HepG2 (cell line): ENCODE measurements around the gene CLIC1. TPM values are rescaled to one million over a fixed set of nuclear protein-coding genes. Genes with fewer than 3 reads are reported as not detected.

ENCODE experiments used
- ATAC-seq: fragments of 200-7000 bp; cut with Tn5 transposase; 3 replicates; pipeline ENCODE4 v1.9.1; 2020; ENCODE audit warnings: mild to moderate bottlenecking, moderate library complexity
- BruUV-seq: library from RNA; stranded (reverse); fragments of 400-500 nt; replicated peaks from 2 replicates; lab custom pipeline; 2021; lab: Mats Ljungman, UMichigan
- CTCF ChIA-PET: fragments of 300-600 bp; formaldehyde crosslinking; extraction: SDS; loops from one replicate; lab custom pipeline; 2021; ENCODE audit warnings: low total read pairs, inconsistent platforms, low intra/inter-chr PET ratio; lab: Yijun Ruan, JAX
- POLR2A ChIA-PET: fragments of 350-600 bp; sonication (Branson Sonifier 250); formaldehyde crosslinking; loops from one replicate; lab custom pipeline; 2020; ENCODE audit warnings: antibody characterized with exemption, inconsistent platforms; lab: Yijun Ruan, JAX
- DNase-seq: peaks from one replicate; pipeline ENCODE4 v3.0.0-alpha.2; 2015; ENCODE audit warnings: low spot score
- FAIRE-seq: peaks from 3 replicates; lab custom pipeline; 2011; peaks lifted over from hg19 to GRCh38; lab: Jason Lieb, UNC
- H2AFZ ChIP-seq: one replicate; pipeline ENCODE4 v1.6.1; 2011; ENCODE audit warnings: low read length, inconsistent platforms
- H3K27ac ChIP-seq: fragments of 300-600 bp; 3 replicates; pipeline ENCODE4 v1.8.0; 2011; ENCODE audit warnings: mixed run types, mild to moderate bottlenecking, mixed read lengths, low read length, inconsistent platforms; ENCODE audit not compliant: insufficient read depth; ENCODE audit errors: extremely low read length
- H3K27me3 ChIP-seq, 2 experiments: fragments of 200-600 bp in 1 of 2; 2 replicates in 1 of 2; 3 replicates in 1 of 2; pipeline versions ENCODE4 v1.6.0 to v1.8.0; 2011; ENCODE audit warnings: low read length in 2 of 2, mild to moderate bottlenecking in 2 of 2, moderate library complexity in 2 of 2, inconsistent platforms in 1 of 2; ENCODE audit not compliant: insufficient read depth in 2 of 2, control insufficient read depth in 1 of 2
- H3K36me3 ChIP-seq, 2 experiments: fragments of 200-600 bp in 1 of 2; replicated peaks in 1 of 2; 2 replicates in 1 of 2; 3 replicates in 1 of 2; pipeline versions ENCODE4 v1.5.1 to v1.8.0; 2011; ENCODE audit warnings: low read length in 2 of 2, inconsistent platforms in 1 of 2; ENCODE audit not compliant: insufficient read depth in 2 of 2, control insufficient read depth in 1 of 2
- H3K4me1 ChIP-seq: 2 replicates; pipeline ENCODE4 v1.5.1; 2012; ENCODE audit warnings: low read length, inconsistent platforms; ENCODE audit not compliant: insufficient read depth
- H3K4me2 ChIP-seq: 2 replicates; pipeline ENCODE4 v1.6.0; 2011; ENCODE audit warnings: low read depth, low read length, inconsistent platforms
- H3K4me3 ChIP-seq, 3 experiments: fragments of 200-600 bp in 1 of 3; sonication (generic), shearing (Covaris generic) in 1 of 3; replicated peaks in 1 of 3; 2 replicates each; pipeline ENCODE4 v1.5.1; 2011 to 2016; ENCODE audit warnings: low read length in 3 of 3, inconsistent platforms in 2 of 3, low read depth in 2 of 3, mild to moderate bottlenecking in 2 of 3, control low read depth in 1 of 3, mixed read lengths in 1 of 3; ENCODE audit not compliant: insufficient read depth in 1 of 3
- H3K79me2 ChIP-seq: one replicate; pipeline ENCODE4 v1.6.1; 2011; ENCODE audit warnings: low read length, inconsistent platforms; ENCODE audit not compliant: insufficient read depth
- H3K9ac ChIP-seq: 2 replicates; pipeline ENCODE4 v1.6.0; 2011; ENCODE audit warnings: mild to moderate bottlenecking, low read depth, low read length, inconsistent platforms; ENCODE audit not compliant: insufficient read depth
- H3K9me3 ChIP-seq: 2 replicates; pipeline ENCODE4 v1.5.1; 2012; ENCODE audit warnings: mild to moderate bottlenecking, low read length
- H4K20me1 ChIP-seq: 2 replicates; pipeline ENCODE4 v1.6.0; 2011; ENCODE audit warnings: inconsistent platforms, mild to moderate bottlenecking, low read length, moderate library complexity; ENCODE audit not compliant: insufficient read depth
- CEBPB ChIP-seq: IDR thresholded peaks from 2 replicates; pipeline ENCODE4 v1.6.1; 2011; ENCODE audit warnings: low read depth, low read length, improper control_type of control experiment, borderline replicate concordance
- HCFC1 ChIP-seq: fragments of 150-350 bp; IDR thresholded peaks from 2 replicates; pipeline ENCODE4 v1.6.1; 2014; ENCODE audit warnings: low read depth, low read length
- SRSF1 ChIP-seq: fragments of 200-400 bp; formaldehyde crosslinking; optimal IDR thresholded peaks from 2 replicates; pipeline ENCODE3; 2017; ENCODE audit warnings: mild to moderate bottlenecking, low read depth, low read length, moderate library complexity
- SUZ12 ChIP-seq: fragments of 150-350 bp; IDR thresholded peaks from 2 replicates; pipeline ENCODE4 v1.6.1; 2014; ENCODE audit warnings: low read depth, low read length
- ZNF121 ChIP-seq: sonication (generic); formaldehyde crosslinking; IDR thresholded peaks from 2 replicates; pipeline ENCODE4 v1.5.0; 2020; ENCODE audit warnings: mild to moderate bottlenecking, missing genetic modification reagents
- ZNF251 ChIP-seq: sonication (generic); formaldehyde crosslinking; IDR thresholded peaks from 2 replicates; pipeline ENCODE4 v1.9.0; 2021; ENCODE audit warnings: mild to moderate bottlenecking, missing genetic modification reagents
- WGBS: methylation state at CpG from one replicate; pipeline ENCODE4 v1.1.6; 2017; ENCODE audit warnings: low lambda C conversion rate; 5-methylcytosine and 5-hydroxymethylcytosine counted together
- in situ Hi-C: cut with HindIII; loops from 2 replicates; pipeline ENCODE4 v1.10.0; 2017; ENCODE audit warnings: low pct_unique_long_range_greater_than_20kb; ENCODE audit not compliant: extremely low pct_ligation_motif_present
- intact Hi-C: fragments of 100-400 bp; cut with micrococcal nuclease; formaldehyde crosslinking; loops from one replicate; pipeline ENCODE4 v1.10.0; 2022; ENCODE audit not compliant: unreplicated experiment
- polyA plus RNA-seq, 8 experiments: library from polyadenylated mRNA; depleted of rRNA in 3 of 8; stranded (reverse) in 7 of 8; unstranded in 1 of 8; fragments of >200 nt; fragmentation: Illumina TruSeq in 4 of 8; extraction: Trizol in 4 of 8; gene quantifications; 2 replicates each; pipeline versions ENCODE4 v1.2.1 to v1.2.3, GENCODE V29; 2011 to 2016; ENCODE audit warnings: low read depth in 4 of 8, missing spikeins in 1 of 8, mixed read lengths in 1 of 8; ENCODE audit not compliant: insufficient read depth in 1 of 8
- total RNA-seq, 5 experiments: library from RNA; depleted of rRNA; stranded (reverse); fragments of >200 nt; fragmentation: Illumina TruSeq; extraction: Trizol; gene quantifications; 2 replicates each; pipeline ENCODE4 v1.2.3, GENCODE V29; 2016; ENCODE audit warnings: low read depth in 1 of 5
- TF ChIP-seq, protein P1 (sequence below): sonication (generic); formaldehyde crosslinking; IDR thresholded peaks from 2 replicates; pipeline ENCODE4 v1.9.0; 2021; ENCODE audit warnings: missing genetic modification reagents, borderline replicate concordance
- TF ChIP-seq, protein P2 (sequence below): sonication (generic); formaldehyde crosslinking; IDR thresholded peaks from 2 replicates; pipeline ENCODE4 v1.5.0; 2020; ENCODE audit warnings: mild to moderate bottlenecking, missing genetic modification reagents
- TF ChIP-seq, protein P3 (sequence below): sonication (generic); formaldehyde crosslinking; conservative IDR thresholded peaks from 2 replicates; pipeline ENCODE4 v1.5.0; 2020; ENCODE audit warnings: missing genetic modification reagents

CLIC1 gene
- total and polyA plus RNA-seq, 2 of the 13 experiments (the other 11 are each of a cell fraction or from before 2014, with no cell fraction given) = 602 to 891 TPM

DNA sequence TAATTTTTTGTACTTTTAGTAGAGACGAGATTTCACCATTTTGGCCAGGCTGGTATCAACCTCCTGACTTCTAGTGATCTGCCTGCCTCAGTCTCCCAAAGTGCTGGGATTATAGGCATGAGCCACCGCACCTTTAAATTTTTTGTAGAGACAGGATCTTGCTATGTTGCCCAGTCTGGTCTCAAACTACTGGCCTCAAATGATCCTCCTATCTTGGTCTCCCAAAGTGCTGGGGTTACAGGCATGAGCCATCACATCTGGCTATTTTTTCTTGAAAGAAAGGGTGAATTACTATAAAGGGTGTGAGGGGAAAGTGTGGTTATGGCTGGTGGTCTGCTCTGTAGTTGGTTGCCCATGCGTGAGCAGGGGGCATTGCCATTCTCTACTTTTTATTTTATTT is 28.1 kb downstream of the CLIC1 start:
- 85% methylated on average over 3 of the region's 3 CpGs for WGBS
- in situ Hi-C loops = no loop called here
- TF ChIP-seq SUZ12 (no peak), ZNF251 (CRISPR knock-in tag) (no peak), ZNF121 (CRISPR knock-in tag) (peak; percentile 76), SRSF1 (no peak), CEBPB (no peak)
- TF ChIP-seq, protein P1, sequence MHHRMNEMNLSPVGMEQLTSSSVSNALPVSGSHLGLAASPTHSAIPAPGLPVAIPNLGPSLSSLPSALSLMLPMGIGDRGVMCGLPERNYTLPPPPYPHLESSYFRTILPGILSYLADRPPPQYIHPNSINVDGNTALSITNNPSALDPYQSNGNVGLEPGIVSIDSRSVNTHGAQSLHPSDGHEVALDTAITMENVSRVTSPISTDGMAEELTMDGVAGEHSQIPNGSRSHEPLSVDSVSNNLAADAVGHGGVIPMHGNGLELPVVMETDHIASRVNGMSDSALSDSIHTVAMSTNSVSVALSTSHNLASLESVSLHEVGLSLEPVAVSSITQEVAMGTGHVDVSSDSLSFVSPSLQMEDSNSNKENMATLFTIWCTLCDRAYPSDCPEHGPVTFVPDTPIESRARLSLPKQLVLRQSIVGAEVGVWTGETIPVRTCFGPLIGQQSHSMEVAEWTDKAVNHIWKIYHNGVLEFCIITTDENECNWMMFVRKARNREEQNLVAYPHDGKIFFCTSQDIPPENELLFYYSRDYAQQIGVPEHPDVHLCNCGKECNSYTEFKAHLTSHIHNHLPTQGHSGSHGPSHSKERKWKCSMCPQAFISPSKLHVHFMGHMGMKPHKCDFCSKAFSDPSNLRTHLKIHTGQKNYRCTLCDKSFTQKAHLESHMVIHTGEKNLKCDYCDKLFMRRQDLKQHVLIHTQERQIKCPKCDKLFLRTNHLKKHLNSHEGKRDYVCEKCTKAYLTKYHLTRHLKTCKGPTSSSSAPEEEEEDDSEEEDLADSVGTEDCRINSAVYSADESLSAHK (CRISPR knock-in tag) = no peak
- TF ChIP-seq, all 625 proteins: peak for 1
- no peak for FAIRE-seq
- Histone ChIP-seq H3K4me2 (no peak overlapping the region), H3K9me3 (no peaks in the 10 kb centered on the region), H3K9ac (no peak overlapping the region), H2AFZ (no peak overlapping the region), H3K4me3 (no peak overlapping the region), H3K4me1 (peaks cover 18% of the 10 kb centered on the region), H3K79me2 (no peaks in the 10 kb centered on the region), H4K20me1 (no peaks in the 10 kb centered on the region), H3K27me3 (peaks cover 9 to 35% of the 10 kb centered on the region in 2 experiments; a peak in 3 of 5 replicates), H3K27ac (no peak overlapping the region), H3K36me3 (no peaks in the 10 kb centered on the region)
- no peak for DNase-seq
- ChIA-PET CTCF (no interaction called here), POLR2A (interaction anchor here (1.2 kb wide), 1 partner anchor 237 kb away, joined by 3 read pairs; the partner anchor contains the start of gene CFB)
- no TSS peak for BruUV-seq
- no peak for ATAC-seq
- intact Hi-C loops = no loop called here

DNA sequence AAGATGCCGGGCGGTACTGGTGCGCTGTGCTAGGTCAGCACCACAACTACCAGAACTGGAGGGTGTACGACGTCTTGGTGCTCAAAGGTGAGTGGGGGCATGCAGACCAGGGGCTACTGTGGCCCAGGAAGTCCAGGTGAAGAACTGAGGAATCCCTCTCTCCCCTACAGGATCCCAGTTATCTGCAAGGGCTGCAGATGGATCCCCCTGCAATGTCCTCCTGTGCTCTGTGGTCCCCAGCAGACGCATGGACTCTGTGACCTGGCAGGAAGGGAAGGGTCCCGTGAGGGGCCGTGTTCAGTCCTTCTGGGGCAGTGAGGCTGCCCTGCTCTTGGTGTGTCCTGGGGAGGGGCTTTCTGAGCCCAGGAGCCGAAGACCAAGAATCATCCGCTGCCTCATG is 28.6 kb downstream of the CLIC1 start:
- H3K4me1 ChIP-seq = peaks cover 16% of the 10 kb centered on the region
- no TSS peak for BruUV-seq
- ChIA-PET POLR2A (interaction anchor here (1.2 kb wide), 1 partner anchor 238 kb away, joined by 3 read pairs; the partner anchor contains the start of gene CFB), CTCF (no interaction called here)
- H2AFZ ChIP-seq = no peak overlapping the region
- in situ Hi-C loops = no loop called here
- no peaks in the 10 kb centered on the region for H4K20me1 ChIP-seq
- no peak overlapping the region for H3K4me2 ChIP-seq
- intact Hi-C loops = no loop called here
- H3K9ac ChIP-seq = no peak overlapping the region
- DNase-seq = no peak
- no peak overlapping the region for H3K27ac ChIP-seq
- no peaks in the 10 kb centered on the region for H3K9me3 ChIP-seq
- H3K79me2 ChIP-seq = peaks cover 3% of the 10 kb centered on the region
- no peak overlapping the region for H3K4me3 ChIP-seq
- ATAC-seq = no peak
- no peak for FAIRE-seq
- H3K36me3 ChIP-seq = no peaks in the 10 kb centered on the region
- H3K27me3 ChIP-seq = peaks cover 8 to 35% of the 10 kb centered on the region in 2 experiments; a peak in 3 of 5 replicates
- 53% methylated on average over 10 of the region's 10 CpGs for whole genome bisulfite sequencing
- TF ChIP-seq, protein P2, sequence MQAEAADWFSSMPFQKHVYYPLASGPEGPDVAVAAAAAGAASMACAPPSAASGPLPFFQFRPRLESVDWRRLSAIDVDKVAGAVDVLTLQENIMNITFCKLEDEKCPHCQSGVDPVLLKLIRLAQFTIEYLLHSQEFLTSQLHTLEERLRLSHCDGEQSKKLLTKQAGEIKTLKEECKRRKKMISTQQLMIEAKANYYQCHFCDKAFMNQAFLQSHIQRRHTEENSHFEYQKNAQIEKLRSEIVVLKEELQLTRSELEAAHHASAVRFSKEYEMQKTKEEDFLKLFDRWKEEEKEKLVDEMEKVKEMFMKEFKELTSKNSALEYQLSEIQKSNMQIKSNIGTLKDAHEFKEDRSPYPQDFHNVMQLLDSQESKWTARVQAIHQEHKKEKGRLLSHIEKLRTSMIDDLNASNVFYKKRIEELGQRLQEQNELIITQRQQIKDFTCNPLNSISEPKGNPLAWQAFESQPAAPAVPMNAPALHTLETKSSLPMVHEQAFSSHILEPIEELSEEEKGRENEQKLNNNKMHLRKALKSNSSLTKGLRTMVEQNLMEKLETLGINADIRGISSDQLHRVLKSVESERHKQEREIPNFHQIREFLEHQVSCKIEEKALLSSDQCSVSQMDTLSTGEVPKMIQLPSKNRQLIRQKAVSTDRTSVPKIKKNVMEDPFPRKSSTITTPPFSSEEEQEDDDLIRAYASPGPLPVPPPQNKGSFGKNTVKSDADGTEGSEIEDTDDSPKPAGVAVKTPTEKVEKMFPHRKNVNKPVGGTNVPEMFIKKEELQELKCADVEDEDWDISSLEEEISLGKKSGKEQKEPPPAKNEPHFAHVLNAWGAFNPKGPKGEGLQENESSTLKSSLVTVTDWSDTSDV (CRISPR knock-in tag) = 0 out of 2 replicates have a peak, but pooled peaks have one; percentile 70
- TF ChIP-seq, protein P3, sequence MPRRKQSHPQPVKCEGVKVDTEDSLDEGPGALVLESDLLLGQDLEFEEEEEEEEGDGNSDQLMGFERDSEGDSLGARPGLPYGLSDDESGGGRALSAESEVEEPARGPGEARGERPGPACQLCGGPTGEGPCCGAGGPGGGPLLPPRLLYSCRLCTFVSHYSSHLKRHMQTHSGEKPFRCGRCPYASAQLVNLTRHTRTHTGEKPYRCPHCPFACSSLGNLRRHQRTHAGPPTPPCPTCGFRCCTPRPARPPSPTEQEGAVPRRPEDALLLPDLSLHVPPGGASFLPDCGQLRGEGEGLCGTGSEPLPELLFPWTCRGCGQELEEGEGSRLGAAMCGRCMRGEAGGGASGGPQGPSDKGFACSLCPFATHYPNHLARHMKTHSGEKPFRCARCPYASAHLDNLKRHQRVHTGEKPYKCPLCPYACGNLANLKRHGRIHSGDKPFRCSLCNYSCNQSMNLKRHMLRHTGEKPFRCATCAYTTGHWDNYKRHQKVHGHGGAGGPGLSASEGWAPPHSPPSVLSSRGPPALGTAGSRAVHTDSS (CRISPR knock-in tag) = no peak
- no peak for TF ChIP-seq HCFC1
